Activated naive CD8-positive, alpha-beta T cell treated with anti-CD3 and anti-CD28 coated beads, Interleukin-2, amount 50 U/mL, for 16 hours (primary cell): ENCODE data around the gene CYTH1.
A peak's percentile ranks its signal among the peaks of the same experiment; 100 is the strongest.
"Not testable (repeated sequence)": the region's sequence is repeated elsewhere in the genome, so short reads cannot be mapped to it uniquely, and the experiment has no call there.

Source experiments
- DNase-seq: peaks from one replicate; pipeline ENCODE4 v3.0.0-alpha.2; 2020; ENCODE audit warnings: low read depth, low spot score

Gene CYTH1

GRCh38 chr17:78788451-78788850 is 6.4 kb upstream of the CYTH1 start:
- DNase-seq, result no peak

GRCh38 chr17:78787444-78787843 is 5.4 kb upstream of the CYTH1 start:
- no peak for DNase-seq

GRCh38 chr17:78785663-78786057 is 3.6 kb upstream of the CYTH1 start:
- DNase-seq, result no peak

- DNase-seq, result no peak
These were observed 3.1 kb upstream of the CYTH1 start for GRCh38 chr17:78785011-78785662.

- DNase-seq, result no peak
These were observed 2.3 kb upstream of the CYTH1 start for GRCh38 chr17:78784352-78784751.

GRCh38 chr17:78783711-78784324 is 1.7 kb upstream of the CYTH1 start:
- DNase-seq, result no peak

GRCh38 chr17:78781104-78781892 is 775 bp downstream of the CYTH1 start:
- no peak for DNase-seq

- DNase-seq, result no peak
These were observed 1.7 kb downstream of the CYTH1 start for GRCh38 chr17:78780335-78780734.

GRCh38 chr17:78779850-78780249 is 2.2 kb downstream of the CYTH1 start:
- no peak for DNase-seq

GRCh38 chr17:78779286-78779651 is 2.8 kb downstream of the CYTH1 start:
- not testable (repeated sequence) for DNase-seq

GRCh38 chr17:78777881-78778280 is 4.2 kb downstream of the CYTH1 start:
- no peak for DNase-seq

- DNase-seq, result peak; percentile 25
These were observed 7.0 kb downstream of the CYTH1 start for GRCh38 chr17:78774956-78775571.

- no peak for DNase-seq
These were observed 7.6 kb downstream of the CYTH1 start for GRCh38 chr17:78774453-78774852.

GRCh38 chr17:78771758-78772382 is 10.2 kb downstream of the CYTH1 start:
- no peak for DNase-seq

GRCh38 chr17:78769196-78769773 is 12.8 kb downstream of the CYTH1 start:
- DNase-seq, result no peak

- no peak for DNase-seq
These were observed 14.3 kb downstream of the CYTH1 start for GRCh38 chr17:78767806-78768205.

- DNase-seq, result no peak
These were observed 15.3 kb downstream of the CYTH1 start for GRCh38 chr17:78766743-78767294.

- DNase-seq, result no peak
These were observed 15.8 kb downstream of the CYTH1 start for GRCh38 chr17:78766225-78766624.

- DNase-seq, result no peak
These were observed 16.3 kb downstream of the CYTH1 start for GRCh38 chr17:78765821-78766220.

- DNase-seq, result no peak
These were observed 17.2 kb downstream of the CYTH1 start for GRCh38 chr17:78764871-78765270.

- no peak for DNase-seq
These were observed 18.5 kb downstream of the CYTH1 start for GRCh38 chr17:78763561-78763960.
